GM18502 (cell line): Measurements from ENCODE around the gene HIC1.
"Not testable (repeated sequence)": the region's sequence is repeated elsewhere in the genome, so short reads cannot be mapped to it uniquely, and the experiment has no call there.

ENCODE experiments used
- ATAC-seq: cut with Tn5 transposase; IDR thresholded peaks from one replicate; pipeline ENCODE4 v1.9.1; 2021; ENCODE audit warnings: mild to moderate bottlenecking; ENCODE audit not compliant: unreplicated experiment, poor library complexity

The HIC1 gene

GRCh38 chr17:2054512-2055291 lies at the start of gene HIC1:
Gene HIC1 (plus strand): TSS chr17:2055103. CDS start chr17:2056691, 1,588 bp downstream.
- no peak for ATAC-seq

- ATAC-seq, result no peak
Observed at GRCh38 chr17:2008332-2009126, 46.4 kb upstream of the HIC1 start.

- ATAC-seq, result no peak
Observed at GRCh38 chr17:2009737-2010136, 45.2 kb upstream of the HIC1 start.

- ATAC-seq, result no peak
Observed at GRCh38 chr17:2011411-2012371, 43.2 kb upstream of the HIC1 start.

- ATAC-seq, result no peak
Observed at GRCh38 chr17:2012499-2012898, 42.4 kb upstream of the HIC1 start.

GRCh38 chr17:2013220-2013993 lies 41.5 kb upstream of the HIC1 start:
- not testable (repeated sequence) for ATAC-seq

GRCh38 chr17:2013994-2014317 lies 40.9 kb upstream of the HIC1 start:
- ATAC-seq, result no peak

- ATAC-seq, result no peak
Observed at GRCh38 chr17:2015314-2015713, 39.6 kb upstream of the HIC1 start.

- no peak for ATAC-seq
Observed at GRCh38 chr17:2016494-2016893, 38.4 kb upstream of the HIC1 start.

- no peak for ATAC-seq
Observed at GRCh38 chr17:2017274-2017941, 37.5 kb upstream of the HIC1 start.

- ATAC-seq, result no peak
Observed at GRCh38 chr17:2018716-2019510, 36.0 kb upstream of the HIC1 start.

GRCh38 chr17:2019723-2020122 lies 35.2 kb upstream of the HIC1 start:
- no peak for ATAC-seq

GRCh38 chr17:2020721-2021120 lies 34.2 kb upstream of the HIC1 start:
- ATAC-seq, result no peak

- ATAC-seq, result no peak
Observed at GRCh38 chr17:2022647-2023240, 32.2 kb upstream of the HIC1 start.

GRCh38 chr17:2023256-2023655 lies 31.6 kb upstream of the HIC1 start:
- ATAC-seq, result no peak

GRCh38 chr17:2023692-2024571 lies 31.0 kb upstream of the HIC1 start:
- ATAC-seq, result no peak

- ATAC-seq, result no peak
Observed at GRCh38 chr17:2024572-2025219, 30.2 kb upstream of the HIC1 start.
